WTC11 (cell line): Measurements from ENCODE around the gene DPYSL5. TPM values are rescaled to one million over a fixed set of nuclear protein-coding genes. Genes with fewer than 3 reads are reported as not detected.

Experiments used
- ATAC-seq: fragments of 200-7000 bp; cut with Tn5 transposase; 2 replicates; pipeline ENCODE4 v1.10.0; 2021; ENCODE audit warnings: mild to moderate bottlenecking, moderate library complexity
- CTCF ChIA-PET: fragments of 300-600 bp; sonication (Branson Sonifier 250); formaldehyde crosslinking; loops from one replicate; lab custom pipeline; 2021; ENCODE audit warnings: antibody characterized with exemption; lab: Charles Lee
- POLR2A ChIA-PET: fragments of 350-600 bp; sonication (Branson Sonifier 250); formaldehyde crosslinking; loops from one replicate; lab custom pipeline; 2021; ENCODE audit warnings: antibody characterized with exemption; lab: Charles Lee
- DNase-seq: peaks from one replicate; pipeline ENCODE4 v3.0.0; 2021; ENCODE audit warnings: low spot score
- H3K27ac Mint-ChIP-seq: 2 replicates; pipeline ENCODE4 v1.8.0; 2021; ENCODE audit warnings: mixed read lengths
- H3K27me3 Mint-ChIP-seq: 2 replicates; pipeline ENCODE4 v1.8.0; 2021; ENCODE audit warnings: low read depth, mild to moderate bottlenecking, moderate library complexity, mixed read lengths
- H3K36me3 Mint-ChIP-seq: 2 replicates; pipeline ENCODE4 v1.8.0; 2021; ENCODE audit warnings: mixed read lengths
- H3K4me1 Mint-ChIP-seq: 2 replicates; pipeline ENCODE4 v1.8.0; 2022; ENCODE audit warnings: mixed read lengths
- H3K4me3 Mint-ChIP-seq: 2 replicates; pipeline ENCODE4 v1.8.0; 2021; ENCODE audit warnings: mild to moderate bottlenecking, moderate library complexity, mixed read lengths
- H3K9me3 Mint-ChIP-seq: 2 replicates; pipeline ENCODE4 v1.8.0; 2021; ENCODE audit warnings: mixed read lengths
- ATF1 ChIP-seq: sonication (generic); formaldehyde crosslinking; IDR thresholded peaks from 2 replicates; pipeline ENCODE4 v1.8.1; 2023; ENCODE audit warnings: mild to moderate bottlenecking, moderate library complexity, missing genetic modification reagents
- CDX4 ChIP-seq: fragments of 250-450 bp; sonication (Bioruptor Pico); IDR thresholded peaks from 2 replicates; pipeline ENCODE4 v1.9.0; 2021; ENCODE audit warnings: moderate library complexity, mild to moderate bottlenecking, inconsistent platforms, borderline replicate concordance
- CTCF ChIP-seq: fragments of 200-600 bp; IDR thresholded peaks from 2 replicates; pipeline ENCODE4 v1.8.0; 2022; ENCODE audit warnings: antibody characterized with exemption
- ETV6 ChIP-seq: sonication (generic); formaldehyde crosslinking; IDR thresholded peaks from 2 replicates; pipeline ENCODE4 v1.8.1; 2022; ENCODE audit warnings: mild to moderate bottlenecking, missing genetic modification reagents
- FOXP1 ChIP-seq: sonication (generic); formaldehyde crosslinking; IDR thresholded peaks from 2 replicates; pipeline ENCODE4 v1.8.0; 2022; ENCODE audit warnings: missing genetic modification reagents, mild to moderate bottlenecking, moderate library complexity, borderline replicate concordance
- GABPB1 ChIP-seq: sonication (generic); formaldehyde crosslinking; IDR thresholded peaks from 2 replicates; pipeline ENCODE4 v1.8.1; 2023; ENCODE audit warnings: mild to moderate bottlenecking, missing genetic modification reagents
- GRHL2 ChIP-seq: fragments of 250-450 bp; sonication (Bioruptor Pico); IDR thresholded peaks from 2 replicates; pipeline ENCODE4 v1.8.0; 2022; ENCODE audit warnings: mild to moderate bottlenecking, moderate library complexity; ENCODE audit not compliant: insufficient replicate concordance, severe bottlenecking
- KAT7 ChIP-seq: sonication (generic); formaldehyde crosslinking; IDR thresholded peaks from 2 replicates; pipeline ENCODE4 v1.8.1; 2023; ENCODE audit warnings: missing genetic modification reagents, mild to moderate bottlenecking, borderline replicate concordance
- MAX ChIP-seq: sonication (generic); formaldehyde crosslinking; IDR thresholded peaks from 2 replicates; pipeline ENCODE4 v1.8.0; 2022; ENCODE audit warnings: mild to moderate bottlenecking, missing genetic modification reagents
- NR1H2 ChIP-seq: sonication (generic); formaldehyde crosslinking; IDR thresholded peaks from 2 replicates; pipeline ENCODE4 v1.9.0; 2021; ENCODE audit warnings: mild to moderate bottlenecking, moderate library complexity, missing genetic modification reagents
- OVOL2 ChIP-seq: fragments of 250-450 bp; sonication (Bioruptor Pico); IDR thresholded peaks from 2 replicates; pipeline ENCODE4 v1.9.0; 2021; ENCODE audit warnings: mild to moderate bottlenecking, borderline replicate concordance
- RELA ChIP-seq: sonication (generic); formaldehyde crosslinking; IDR thresholded peaks from 2 replicates; pipeline ENCODE4 v1.8.1; 2022; ENCODE audit warnings: missing genetic modification reagents, mild to moderate bottlenecking, borderline replicate concordance
- SOX15 ChIP-seq: fragments of 250-450 bp; sonication (Bioruptor Pico); IDR thresholded peaks from 2 replicates; pipeline ENCODE4 v1.9.0; 2021; ENCODE audit warnings: mild to moderate bottlenecking
- STAT6 ChIP-seq: sonication (generic); formaldehyde crosslinking; conservative IDR thresholded peaks from 2 replicates; pipeline ENCODE4 v1.8.1; 2023; ENCODE audit warnings: mild to moderate bottlenecking, low read depth, missing genetic modification reagents, moderate library complexity
- TCF7 ChIP-seq: sonication (generic); formaldehyde crosslinking; IDR thresholded peaks from 2 replicates; pipeline ENCODE4 v1.8.0; 2022; ENCODE audit warnings: mild to moderate bottlenecking, low read depth, missing genetic modification reagents, moderate library complexity
- TP53 ChIP-seq: sonication (generic); formaldehyde crosslinking; IDR thresholded peaks from 2 replicates; pipeline ENCODE4 v1.8.1; 2023; ENCODE audit warnings: mild to moderate bottlenecking, missing genetic modification reagents
- USF2 ChIP-seq: sonication (generic); formaldehyde crosslinking; IDR thresholded peaks from 2 replicates; pipeline ENCODE4 v1.8.1; 2023; ENCODE audit warnings: mild to moderate bottlenecking, missing genetic modification reagents, moderate library complexity
- ZNF121 ChIP-seq: sonication (generic); formaldehyde crosslinking; IDR thresholded peaks from 2 replicates; pipeline ENCODE4 v1.8.0; 2023; ENCODE audit warnings: missing genetic modification reagents
- ZNF317 ChIP-seq: sonication (generic); formaldehyde crosslinking; IDR thresholded peaks from 2 replicates; pipeline ENCODE4 v1.8.1; 2023; ENCODE audit warnings: low read depth, mild to moderate bottlenecking, moderate library complexity, missing genetic modification reagents, borderline replicate concordance
- ZNF416 ChIP-seq: fragments of 250-450 bp; sonication (Bioruptor Pico); IDR thresholded peaks from 2 replicates; pipeline ENCODE4 v1.9.0; 2021; ENCODE audit warnings: mild to moderate bottlenecking, inconsistent platforms
- ZNF423 ChIP-seq: fragments of 250-450 bp; sonication (Bioruptor Pico); IDR thresholded peaks from 2 replicates; pipeline ENCODE4 v2.1.2; 2022; ENCODE audit warnings: mild to moderate bottlenecking, moderate library complexity
- ZNF512 ChIP-seq: sonication (generic); formaldehyde crosslinking; IDR thresholded peaks from 2 replicates; pipeline ENCODE4 v1.8.1; 2022; ENCODE audit warnings: missing genetic modification reagents, borderline replicate concordance
- total RNA-seq: library from RNA; stranded (reverse); gene quantifications from 3 replicates; pipeline ENCODE4 v1.2.3, GENCODE V29; 2021

The DPYSL5 gene
- total RNA-seq, 1 experiment from 2014 or later, result 12.1 TPM

GRCh38 chr2:26852405-26853306, 4.7 kb downstream of the DPYSL5 start:
- ChIA-PET CTCF (interaction anchor here (0.5 to 2.9 kb wide), 4 partner anchors 60 to 265 kb away, joined by 3 to 9 read pairs (median 4); no protein-coding TSS in a partner anchor), POLR2A (interaction anchor here (0.6 kb wide), 1 partner anchor 212 kb away, joined by 5 read pairs; no protein-coding TSS in a partner anchor)
- DNase-seq (no peak), ATAC-seq (no peak)
- TF ChIP-seq ZNF423 (CRISPR knock-in tag) (no peak), ATF1 (CRISPR knock-in tag) (no peak), NR1H2 (CRISPR knock-in tag) (no peak), OVOL2 (CRISPR knock-in tag) (no peak), USF2 (CRISPR knock-in tag) (no peak), RELA (no peak), CTCF (no peak), ETV6 (CRISPR knock-in tag) (no peak)
- no peak overlapping the region for H3K27ac Mint-ChIP-seq
- peaks cover 72% of the 10 kb centered on the region for H3K27me3 Mint-ChIP-seq
- no peaks in the 10 kb centered on the region for H3K9me3 Mint-ChIP-seq
- H3K36me3 Mint-ChIP-seq, result no peaks in the 10 kb centered on the region
- H3K4me1 Mint-ChIP-seq, result no peaks in the 10 kb centered on the region
- H3K4me3 Mint-ChIP-seq, result no peak overlapping the region

GRCh38 chr2:26853751-26854150, 5.8 kb downstream of the DPYSL5 start:
- Mint-ChIP-seq H3K27ac (no peak overlapping the region), H3K27me3 (peaks cover 66% of the 10 kb centered on the region)
- TF ChIP-seq FOXP1 (no peak), ZNF121 (no peak), ZNF416 (CRISPR knock-in tag) (no peak), MAX (CRISPR knock-in tag) (no peak), SOX15 (CRISPR knock-in tag) (no peak), GABPB1 (CRISPR knock-in tag) (no peak), STAT6 (no peak), ZNF317 (CRISPR knock-in tag) (no peak), TCF7 (CRISPR knock-in tag) (no peak), GRHL2 (CRISPR knock-in tag) (no peak), ZNF512 (CRISPR knock-in tag) (no peak), CDX4 (CRISPR knock-in tag) (no peak), KAT7 (CRISPR knock-in tag) (no peak), TP53 (CRISPR knock-in tag) (no peak)

More at GRCh38 chr2:26853751-26854150, 5.8 kb downstream of the DPYSL5 start:
- Mint-ChIP-seq H3K36me3 (no peaks in the 10 kb centered on the region), H3K4me3 (no peak overlapping the region), H3K4me1 (no peaks in the 10 kb centered on the region), H3K9me3 (no peaks in the 10 kb centered on the region)
- ATAC-seq (no peak), DNase-seq (no peak)
- ChIA-PET CTCF (interaction anchor here (1.5 to 2.9 kb wide), 2 partner anchors 69 to 89 kb away, joined by 6 to 9 read pairs; no protein-coding TSS in a partner anchor), POLR2A (no interaction called here)
